Measurements from ENCODE around the gene TMEM239.

Gene TMEM239

GRCh38 chr20:2794202-2794748 is 21.9 kb upstream of the TMEM239 start:
- Histone ChIP-seq H3K27me3 (replicated peaks; ENCODE audit: control insufficient read depth, insufficient read depth, low read length) (no peaks in the 10 kb centered on the region; the same call in 1 of the 2 replicates), H3K36me3 (ENCODE audit: control insufficient read depth, insufficient read depth, low read length) (no peaks in the 10 kb centered on the region), H3K4me3 (replicated peaks; ENCODE audit: low read depth, low read length) (no peak overlapping the region)
- TF ChIP-seq CTCF (IDR thresholded peaks at IDR 0.05; ENCODE audit: insufficient read depth, low read length, poor library complexity, severe bottlenecking): no peak
- no peak for DNase-seq (ENCODE audit: extremely low read depth, insufficient read length)

GRCh38 chr20:2794866-2795447 is 21.2 kb upstream of the TMEM239 start:
- Histone ChIP-seq H3K36me3 (ENCODE audit: control insufficient read depth, insufficient read depth, low read length) (no peaks in the 10 kb centered on the region), H3K4me3 (replicated peaks; ENCODE audit: low read depth, low read length) (no peak overlapping the region), H3K27me3 (replicated peaks; ENCODE audit: control insufficient read depth, insufficient read depth, low read length) (peaks cover under 1% of the 10 kb centered on the region; the same call in 1 of the 2 replicates)
- no peak for TF ChIP-seq CTCF (IDR thresholded peaks at IDR 0.05; ENCODE audit: insufficient read depth, low read length, poor library complexity, severe bottlenecking)
- DNase-seq (ENCODE audit: extremely low read depth, insufficient read length): no peak

GRCh38 chr20:2795451-2795850 is 20.7 kb upstream of the TMEM239 start:
- H3K27me3 ChIP-seq (replicated peaks; ENCODE audit: control insufficient read depth, insufficient read depth, low read length): peaks cover 2% of the 10 kb centered on the region; the same call in 1 of the 2 replicates
- no peak for TF ChIP-seq CTCF (IDR thresholded peaks at IDR 0.05; ENCODE audit: insufficient read depth, low read length, poor library complexity, severe bottlenecking)
- H3K4me3 ChIP-seq (replicated peaks; ENCODE audit: low read depth, low read length): no peak overlapping the region
- DNase-seq (ENCODE audit: extremely low read depth, insufficient read length): no peak
- H3K36me3 ChIP-seq (ENCODE audit: control insufficient read depth, insufficient read depth, low read length): no peaks in the 10 kb centered on the region

GRCh38 chr20:2796011-2796660 is 20.0 kb upstream of the TMEM239 start:
- peaks cover 2% of the 10 kb centered on the region for H3K27me3 ChIP-seq (replicated peaks; ENCODE audit: control insufficient read depth, insufficient read depth, low read length)
- DNase-seq (ENCODE audit: extremely low read depth, insufficient read length): no peak
- no peak for TF ChIP-seq CTCF (IDR thresholded peaks at IDR 0.05; ENCODE audit: insufficient read depth, low read length, poor library complexity, severe bottlenecking)
- H3K36me3 ChIP-seq (ENCODE audit: control insufficient read depth, insufficient read depth, low read length): no peaks in the 10 kb centered on the region
- H3K4me3 ChIP-seq (replicated peaks; ENCODE audit: low read depth, low read length): no peak overlapping the region

- Histone ChIP-seq H3K36me3 (ENCODE audit: control insufficient read depth, insufficient read depth, low read length) (no peaks in the 10 kb centered on the region), H3K4me3 (replicated peaks; ENCODE audit: low read depth, low read length) (no peak overlapping the region)
- TF ChIP-seq CTCF (IDR thresholded peaks at IDR 0.05; ENCODE audit: insufficient read depth, low read length, poor library complexity, severe bottlenecking): no peak
These were observed 18.8 kb upstream of the TMEM239 start for GRCh38 chr20:2797136-2797983.

More at GRCh38 chr20:2797136-2797983, 18.8 kb upstream of the TMEM239 start:
- H3K27me3 ChIP-seq (replicated peaks; ENCODE audit: control insufficient read depth, insufficient read depth, low read length): peaks cover 3% of the 10 kb centered on the region
- DNase-seq (ENCODE audit: extremely low read depth, insufficient read length): no peak
